Rectal smooth muscle tissue (tissue), 1 donor: ENCODE data around the gene SORCS2.

ENCODE experiments used
- H3K27ac ChIP-seq: one replicate; pipeline ENCODE4 v1.7.0; 2013; ENCODE audit warnings: low read depth, low read length, inconsistent platforms
- H3K27me3 ChIP-seq: one replicate; pipeline ENCODE4 v1.7.0; 2013; ENCODE audit warnings: low read length; ENCODE audit not compliant: control insufficient read depth, insufficient read depth
- H3K36me3 ChIP-seq: one replicate; pipeline ENCODE4 v1.7.0; 2013; ENCODE audit warnings: low read length; ENCODE audit not compliant: control insufficient read depth, insufficient read depth
- H3K4me1 ChIP-seq: one replicate; pipeline ENCODE4 v1.7.0; 2013; ENCODE audit warnings: low read length; ENCODE audit not compliant: control insufficient read depth, insufficient read depth
- H3K4me3 ChIP-seq: one replicate; pipeline ENCODE4 v1.7.0; 2013; ENCODE audit warnings: low read length
- H3K9ac ChIP-seq: one replicate; pipeline ENCODE4 v1.7.0; 2013; ENCODE audit warnings: low read length

The SORCS2 gene

DNA sequence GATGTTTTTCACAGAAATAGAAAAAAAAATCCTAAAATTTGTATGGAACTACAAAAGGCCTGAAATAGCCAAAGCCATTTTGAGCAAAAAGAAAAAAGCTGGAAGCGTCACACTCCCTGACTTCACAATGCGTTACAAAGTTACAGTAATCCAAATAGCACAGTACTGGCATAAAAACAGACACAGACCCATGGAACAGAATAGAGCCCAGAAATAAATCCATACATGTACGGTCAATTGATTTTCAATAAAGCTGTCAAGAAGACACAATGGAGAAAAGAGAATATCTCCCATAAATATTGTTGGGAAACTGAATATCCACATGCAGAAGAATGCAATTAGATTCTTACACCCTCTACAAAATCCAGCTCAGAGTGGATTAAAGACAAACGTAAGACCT, 539.1 kb downstream of the SORCS2 start:
- Histone ChIP-seq H3K36me3 (no peaks in the 10 kb centered on the region), H3K4me1 (no peaks in the 10 kb centered on the region), H3K27ac (no peak overlapping the region), H3K4me3 (no peak overlapping the region), H3K27me3 (no peaks in the 10 kb centered on the region), H3K9ac (no peak overlapping the region)

DNA sequence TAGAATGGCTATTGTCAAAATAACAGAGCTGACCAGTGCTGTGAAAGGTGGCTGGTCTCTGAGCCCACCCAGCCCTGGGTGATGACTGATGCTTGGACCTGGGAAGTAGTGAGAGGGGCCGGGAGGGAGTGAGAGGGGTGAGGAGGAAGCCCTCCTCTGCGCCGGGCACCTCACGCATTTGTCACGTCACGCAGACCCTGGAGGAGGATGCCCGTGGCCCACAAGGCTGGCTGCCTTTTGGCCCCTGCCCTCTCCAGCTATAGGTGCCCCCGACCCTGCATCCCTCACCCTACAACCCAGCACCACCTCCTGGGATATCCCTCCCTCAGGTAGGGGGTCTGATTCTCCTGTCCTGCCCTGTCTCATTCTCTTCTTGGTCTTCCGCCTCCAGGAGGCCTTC, 539.9 kb downstream of the SORCS2 start:
- Histone ChIP-seq H3K9ac (no peak overlapping the region), H3K36me3 (no peaks in the 10 kb centered on the region), H3K27me3 (no peaks in the 10 kb centered on the region), H3K4me3 (no peak overlapping the region), H3K4me1 (no peaks in the 10 kb centered on the region), H3K27ac (no peak overlapping the region)

DNA sequence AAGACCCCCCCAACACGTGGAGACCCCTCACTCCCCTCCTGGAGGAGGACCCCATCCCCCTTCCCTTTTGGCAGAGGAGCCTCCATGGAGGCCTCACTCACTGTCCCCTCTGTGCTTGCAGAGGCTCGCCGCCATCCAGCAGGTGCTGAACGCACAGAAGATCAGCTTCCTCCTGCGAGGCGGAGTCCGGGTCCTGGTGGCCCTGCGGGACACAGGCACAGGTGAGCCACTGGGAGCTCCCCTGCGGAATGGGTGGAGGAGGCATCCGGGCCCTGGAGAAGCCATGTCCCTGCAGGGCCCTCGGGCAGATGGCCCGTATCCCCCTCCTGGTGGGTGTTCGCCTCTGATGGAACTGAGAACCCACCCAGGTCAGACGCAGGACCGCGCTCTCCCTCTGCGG, 540.9 kb downstream of the SORCS2 start:
- Histone ChIP-seq H3K36me3 (no peaks in the 10 kb centered on the region), H3K4me3 (no peak overlapping the region), H3K9ac (no peak overlapping the region), H3K27me3 (no peaks in the 10 kb centered on the region), H3K4me1 (no peaks in the 10 kb centered on the region), H3K27ac (no peak overlapping the region)

DNA sequence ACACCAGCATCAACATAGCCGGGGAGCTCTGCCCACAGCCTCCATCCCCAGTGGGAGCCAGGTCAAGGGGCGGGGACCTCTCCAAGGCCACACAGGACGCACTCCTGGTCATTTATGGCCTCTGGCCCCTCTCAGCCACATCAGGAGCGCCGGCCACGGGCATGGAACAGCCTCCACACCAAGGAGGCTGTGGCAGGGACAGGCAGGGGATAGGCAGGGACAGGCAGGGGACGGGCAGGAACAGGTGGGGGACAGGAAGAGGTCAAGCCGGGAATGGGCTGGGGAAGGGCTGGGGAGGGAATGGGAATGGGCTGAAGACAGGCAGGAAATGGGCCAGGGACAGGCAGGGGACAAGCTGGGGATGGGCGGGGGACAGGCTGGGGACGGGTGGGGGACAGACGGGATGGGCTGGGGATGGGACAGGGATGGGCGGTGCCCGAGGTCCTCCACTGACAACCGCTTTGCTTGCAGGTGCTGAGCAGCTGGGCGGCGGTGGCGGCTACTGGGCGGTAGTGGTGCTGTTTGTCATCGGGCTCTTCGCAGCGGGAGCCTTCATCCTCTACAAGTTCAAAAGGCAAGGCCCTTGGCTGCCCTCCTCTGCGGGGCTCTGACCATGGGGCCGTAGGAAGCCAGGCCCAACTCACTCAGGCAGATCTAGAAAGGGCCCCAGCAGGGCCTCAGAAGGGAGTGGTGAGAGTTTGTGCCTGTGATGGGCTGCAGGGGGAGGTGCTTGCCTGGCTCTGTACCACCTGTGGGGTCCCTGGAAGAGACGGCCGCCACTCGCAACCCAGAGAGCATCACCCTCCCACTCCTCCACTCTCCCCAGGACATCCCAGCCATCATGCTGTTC, 541.7 kb downstream of the SORCS2 start:
- no peak overlapping the region for H3K9ac ChIP-seq
- no peaks in the 10 kb centered on the region for H3K36me3 ChIP-seq
- no peak overlapping the region for H3K27ac ChIP-seq

DNA sequence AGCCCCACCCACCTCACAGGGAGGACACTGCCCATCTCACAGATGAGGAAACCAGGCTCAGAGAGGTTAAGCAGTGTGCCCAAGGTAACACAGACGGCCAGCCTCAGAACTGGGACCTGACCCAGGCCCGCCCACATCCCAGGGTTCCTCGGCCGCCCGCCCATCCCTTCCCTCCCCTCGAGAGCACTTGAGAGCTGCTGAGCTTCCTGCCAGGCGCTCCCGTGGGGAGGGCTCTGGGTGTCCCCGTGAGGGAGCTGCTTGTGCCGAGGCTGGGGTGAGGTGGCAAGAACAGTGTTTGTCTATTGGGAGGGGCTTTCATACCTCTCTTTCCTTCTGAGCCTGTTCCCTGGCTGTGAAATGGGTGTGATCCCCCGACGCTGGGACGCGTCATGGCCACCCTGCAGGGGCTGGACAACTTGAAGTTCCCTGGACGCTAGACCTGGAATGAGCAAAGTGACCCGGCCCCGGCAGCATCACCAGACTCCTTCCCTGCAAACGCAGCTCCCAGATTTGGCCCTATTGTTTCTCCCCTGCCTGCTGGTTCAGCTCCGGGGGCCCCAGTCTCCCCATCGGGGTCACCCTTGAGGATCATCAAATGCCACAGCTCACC, 542.4 kb downstream of the SORCS2 start:
- Histone ChIP-seq H3K9ac (no peak overlapping the region), H3K4me3 (no peak overlapping the region), H3K27me3 (no peaks in the 10 kb centered on the region), H3K36me3 (no peaks in the 10 kb centered on the region), H3K27ac (no peak overlapping the region), H3K4me1 (no peaks in the 10 kb centered on the region)

More for the DNA sequence above, 541.7 kb downstream of the SORCS2 start:
- no peaks in the 10 kb centered on the region for H3K27me3 ChIP-seq
- H3K4me3 ChIP-seq, result no peak overlapping the region
- no peaks in the 10 kb centered on the region for H3K4me1 ChIP-seq

DNA sequence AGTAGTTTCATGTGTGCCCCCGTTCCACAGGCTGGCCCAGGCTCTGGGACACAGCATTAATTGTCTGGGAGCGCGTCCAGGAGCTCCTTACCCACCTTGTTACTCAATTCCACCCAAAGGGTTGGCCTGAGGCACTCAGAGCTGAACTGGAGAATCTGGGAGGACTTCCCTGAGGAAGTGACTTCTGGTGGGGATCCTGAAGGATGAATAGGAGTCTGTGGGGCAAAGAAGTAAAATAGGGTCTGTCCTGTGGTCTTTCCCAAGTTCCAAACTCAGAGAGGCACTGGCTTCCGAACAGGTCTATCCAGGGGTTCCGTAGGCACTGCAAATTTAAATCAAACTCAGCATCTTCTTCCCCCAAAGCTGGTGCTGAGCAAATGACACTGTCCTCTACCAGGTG, 543.1 kb downstream of the SORCS2 start:
- no peak overlapping the region for H3K9ac ChIP-seq
- H3K4me3 ChIP-seq, result no peak overlapping the region
- H3K4me1 ChIP-seq, result no peaks in the 10 kb centered on the region
- no peaks in the 10 kb centered on the region for H3K27me3 ChIP-seq
- no peak overlapping the region for H3K27ac ChIP-seq
- H3K36me3 ChIP-seq, result no peaks in the 10 kb centered on the region

DNA sequence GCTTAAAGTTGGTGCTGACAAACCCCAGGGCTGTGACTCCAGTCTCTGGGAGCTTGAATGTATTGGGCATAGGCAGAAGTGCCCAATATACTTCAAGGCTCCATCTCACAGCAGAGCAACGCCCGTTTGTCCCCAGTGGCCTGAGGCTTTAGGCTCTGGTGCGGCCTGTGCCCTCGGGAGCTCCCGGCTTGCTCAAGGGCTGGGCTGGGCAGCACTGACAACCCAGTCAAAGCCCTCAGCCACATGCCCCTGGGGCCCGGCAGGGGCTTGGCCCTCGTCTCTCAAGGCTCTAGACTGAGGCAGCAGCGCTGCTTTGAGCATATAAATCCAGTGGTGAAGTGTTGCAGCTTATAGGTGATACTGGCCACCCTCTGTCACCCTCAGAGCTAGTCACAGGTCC, 543.6 kb downstream of the SORCS2 start:
- H3K4me3 ChIP-seq, result no peak overlapping the region
- no peak overlapping the region for H3K27ac ChIP-seq
- H3K4me1 ChIP-seq, result no peaks in the 10 kb centered on the region
- H3K27me3 ChIP-seq, result no peaks in the 10 kb centered on the region
- no peak overlapping the region for H3K9ac ChIP-seq
- no peaks in the 10 kb centered on the region for H3K36me3 ChIP-seq

DNA sequence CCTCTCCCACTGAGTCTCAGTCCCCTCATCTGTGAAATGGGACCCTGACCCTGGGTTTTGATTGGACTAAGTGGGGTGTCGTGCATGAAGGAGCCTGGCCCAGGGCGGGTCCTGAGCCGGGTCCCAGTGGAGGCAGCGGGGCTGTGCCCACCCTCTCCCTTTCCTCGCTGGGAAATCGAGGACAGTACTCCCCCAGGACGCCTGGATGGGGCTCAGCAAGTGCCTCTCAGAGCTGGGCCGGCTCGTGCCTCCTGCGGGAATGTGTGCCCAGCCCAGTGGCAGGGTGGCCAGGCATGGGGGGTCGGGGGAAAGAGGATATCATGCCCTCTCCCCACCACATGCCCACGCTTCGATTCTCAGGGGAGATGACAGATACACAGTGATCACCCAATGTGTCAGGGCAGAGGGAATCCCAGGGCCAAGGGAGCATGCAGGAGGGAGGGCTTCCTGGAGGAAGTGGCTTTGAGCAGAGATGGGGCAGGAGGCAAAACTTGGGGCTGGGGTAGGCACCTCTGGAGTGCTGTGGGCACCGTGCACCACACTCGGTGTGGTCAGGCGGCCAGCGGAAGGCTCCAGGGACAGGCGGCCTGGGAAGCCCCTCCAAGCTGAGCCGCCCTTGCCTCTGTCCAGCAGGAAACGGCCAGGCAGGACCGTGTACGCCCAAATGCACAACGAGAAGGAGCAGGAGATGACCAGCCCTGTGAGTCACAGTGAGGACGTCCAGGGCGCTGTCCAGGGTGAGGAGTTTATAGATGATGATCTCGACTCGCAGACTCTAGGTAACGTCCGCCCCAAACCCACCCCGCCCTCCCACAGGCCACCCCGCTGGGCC, 544.3 kb downstream of the SORCS2 start:
- Histone ChIP-seq H3K27ac (no peak overlapping the region), H3K4me1 (no peaks in the 10 kb centered on the region), H3K4me3 (no peak overlapping the region), H3K36me3 (no peaks in the 10 kb centered on the region), H3K9ac (no peak overlapping the region), H3K27me3 (no peaks in the 10 kb centered on the region)

DNA sequence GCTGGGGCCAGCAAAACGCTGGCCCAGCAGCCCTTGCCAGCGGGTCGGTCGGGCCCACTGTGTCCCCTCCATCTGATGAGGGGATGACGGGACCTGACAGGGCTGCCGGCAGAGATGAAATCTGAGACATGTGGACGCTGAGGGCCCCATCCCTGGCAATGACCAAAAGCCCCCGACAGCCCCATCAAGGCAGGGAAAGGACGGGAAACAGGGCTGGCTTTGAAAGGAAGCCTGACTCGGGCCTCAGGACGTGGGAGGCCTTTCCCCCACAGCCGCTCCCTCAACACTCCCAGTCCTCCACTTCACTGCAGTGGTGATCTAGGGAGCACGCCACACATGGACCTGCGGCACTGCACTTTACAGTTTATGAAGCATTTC, 544.9 kb downstream of the SORCS2 start:
- Histone ChIP-seq H3K9ac (no peak overlapping the region), H3K36me3 (no peaks in the 10 kb centered on the region), H3K4me1 (no peaks in the 10 kb centered on the region), H3K27ac (no peak overlapping the region), H3K27me3 (no peaks in the 10 kb centered on the region), H3K4me3 (no peak overlapping the region)

DNA sequence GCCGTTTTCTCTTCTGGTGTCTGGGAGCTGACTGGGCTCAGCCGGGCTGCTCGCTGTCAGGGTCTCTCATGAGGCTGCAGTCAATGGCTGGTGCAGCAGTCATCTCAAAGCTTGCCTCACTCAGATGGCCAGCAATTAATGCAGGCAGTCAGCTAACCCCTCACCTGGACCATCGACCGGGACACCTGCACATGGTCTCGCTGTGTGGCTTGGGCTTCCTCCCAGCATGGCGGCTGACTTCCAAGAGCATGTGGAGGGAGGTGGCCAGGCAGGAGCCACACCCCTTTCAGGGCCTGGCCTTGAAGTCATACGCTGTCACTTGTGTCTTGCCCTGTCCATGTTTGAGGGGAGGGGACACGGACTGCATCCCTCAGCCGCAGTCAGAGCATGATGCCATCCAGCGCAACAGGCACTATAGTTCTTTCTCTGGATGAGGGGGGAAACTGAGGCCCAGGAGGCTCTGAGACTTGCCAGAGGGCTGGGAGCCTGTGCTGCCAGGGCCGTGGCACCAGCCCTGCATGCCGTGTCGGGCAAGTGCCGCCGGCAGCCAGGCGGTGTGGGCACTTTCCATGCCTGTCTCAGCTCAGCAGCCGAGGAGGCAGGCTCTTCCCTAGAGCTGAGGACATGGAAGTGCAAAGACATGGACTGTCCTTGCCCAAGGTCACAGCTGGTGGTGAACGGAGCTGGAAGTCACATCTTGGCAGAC, 545.6 kb downstream of the SORCS2 start:
- H3K4me1 ChIP-seq, result peaks cover under 1% of the 10 kb centered on the region
- H3K9ac ChIP-seq, result no peak overlapping the region
- H3K36me3 ChIP-seq, result no peaks in the 10 kb centered on the region
- H3K27ac ChIP-seq, result no peak overlapping the region
- no peaks in the 10 kb centered on the region for H3K27me3 ChIP-seq
- no peak overlapping the region for H3K4me3 ChIP-seq

DNA sequence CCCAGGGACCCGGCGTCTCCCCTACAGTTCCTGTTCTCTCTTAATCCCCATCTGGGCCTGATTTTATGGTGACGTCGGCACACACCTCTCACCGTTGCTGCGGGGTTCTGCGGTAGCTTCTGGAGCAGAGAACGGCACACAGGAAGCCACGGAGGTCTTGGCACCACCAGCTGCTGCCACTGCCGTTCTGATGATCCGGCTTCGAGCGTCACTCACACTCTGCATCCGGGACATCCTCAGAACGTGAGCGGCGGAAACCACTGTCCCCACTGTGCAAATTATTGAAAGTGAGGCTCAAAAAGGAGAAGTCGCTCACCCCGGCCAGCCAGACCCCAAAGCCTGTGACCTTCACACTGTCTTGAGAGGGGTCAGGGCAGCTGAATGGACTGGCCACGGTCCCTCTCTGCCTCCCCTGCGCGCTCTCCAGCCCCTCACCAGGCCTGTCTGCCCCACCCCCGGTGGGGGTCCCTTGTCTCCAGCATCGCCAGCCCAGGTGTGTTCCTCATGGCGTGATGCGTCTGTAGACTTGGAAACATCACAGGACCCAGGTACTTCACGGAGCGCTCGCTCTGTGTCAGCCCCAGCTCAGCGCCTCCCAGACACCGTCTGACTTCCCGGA, 546.2 kb downstream of the SORCS2 start:
- Histone ChIP-seq H3K4me1 (peaks cover 7% of the 10 kb centered on the region), H3K4me3 (no peak overlapping the region), H3K9ac (no peak overlapping the region), H3K27ac (no peak overlapping the region), H3K36me3 (no peaks in the 10 kb centered on the region), H3K27me3 (no peaks in the 10 kb centered on the region)
